ENCODE results near the gene MEG3. TPM values are rescaled to one million over a fixed set of nuclear protein-coding genes. Genes with fewer than 3 reads are reported as not detected.

MEG3 gene
- total RNA-seq, 4 donors from 2014 or later, result 38.8 to 77.4 (median 52.7) TPM

DNA sequence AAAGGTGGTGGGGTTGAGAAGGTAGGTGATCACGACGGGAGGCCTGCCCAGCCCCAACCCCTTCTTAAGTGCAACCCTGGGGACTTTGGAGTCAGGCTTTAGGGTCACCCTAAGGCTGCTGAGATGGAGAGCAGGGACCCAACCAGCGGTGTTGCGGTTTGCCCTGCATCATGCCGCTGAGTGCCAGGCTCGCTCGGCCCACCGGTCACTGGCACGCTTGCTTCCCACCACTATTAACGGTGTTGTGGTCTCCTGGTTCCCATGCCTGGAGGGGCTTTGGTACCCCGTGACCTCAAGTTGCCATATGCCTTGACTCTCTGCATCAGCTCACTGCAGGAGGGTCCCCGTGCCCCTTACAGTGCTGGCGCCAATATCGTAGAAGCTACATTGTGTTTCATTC, 18.4 kb upstream of the MEG3 start:
- TF ChIP-seq, protein P1, sequence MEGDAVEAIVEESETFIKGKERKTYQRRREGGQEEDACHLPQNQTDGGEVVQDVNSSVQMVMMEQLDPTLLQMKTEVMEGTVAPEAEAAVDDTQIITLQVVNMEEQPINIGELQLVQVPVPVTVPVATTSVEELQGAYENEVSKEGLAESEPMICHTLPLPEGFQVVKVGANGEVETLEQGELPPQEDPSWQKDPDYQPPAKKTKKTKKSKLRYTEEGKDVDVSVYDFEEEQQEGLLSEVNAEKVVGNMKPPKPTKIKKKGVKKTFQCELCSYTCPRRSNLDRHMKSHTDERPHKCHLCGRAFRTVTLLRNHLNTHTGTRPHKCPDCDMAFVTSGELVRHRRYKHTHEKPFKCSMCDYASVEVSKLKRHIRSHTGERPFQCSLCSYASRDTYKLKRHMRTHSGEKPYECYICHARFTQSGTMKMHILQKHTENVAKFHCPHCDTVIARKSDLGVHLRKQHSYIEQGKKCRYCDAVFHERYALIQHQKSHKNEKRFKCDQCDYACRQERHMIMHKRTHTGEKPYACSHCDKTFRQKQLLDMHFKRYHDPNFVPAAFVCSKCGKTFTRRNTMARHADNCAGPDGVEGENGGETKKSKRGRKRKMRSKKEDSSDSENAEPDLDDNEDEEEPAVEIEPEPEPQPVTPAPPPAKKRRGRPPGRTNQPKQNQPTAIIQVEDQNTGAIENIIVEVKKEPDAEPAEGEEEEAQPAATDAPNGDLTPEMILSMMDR (IDR thresholded peaks at IDR 0.05; ENCODE audit: low read depth), result no peak

DNA sequence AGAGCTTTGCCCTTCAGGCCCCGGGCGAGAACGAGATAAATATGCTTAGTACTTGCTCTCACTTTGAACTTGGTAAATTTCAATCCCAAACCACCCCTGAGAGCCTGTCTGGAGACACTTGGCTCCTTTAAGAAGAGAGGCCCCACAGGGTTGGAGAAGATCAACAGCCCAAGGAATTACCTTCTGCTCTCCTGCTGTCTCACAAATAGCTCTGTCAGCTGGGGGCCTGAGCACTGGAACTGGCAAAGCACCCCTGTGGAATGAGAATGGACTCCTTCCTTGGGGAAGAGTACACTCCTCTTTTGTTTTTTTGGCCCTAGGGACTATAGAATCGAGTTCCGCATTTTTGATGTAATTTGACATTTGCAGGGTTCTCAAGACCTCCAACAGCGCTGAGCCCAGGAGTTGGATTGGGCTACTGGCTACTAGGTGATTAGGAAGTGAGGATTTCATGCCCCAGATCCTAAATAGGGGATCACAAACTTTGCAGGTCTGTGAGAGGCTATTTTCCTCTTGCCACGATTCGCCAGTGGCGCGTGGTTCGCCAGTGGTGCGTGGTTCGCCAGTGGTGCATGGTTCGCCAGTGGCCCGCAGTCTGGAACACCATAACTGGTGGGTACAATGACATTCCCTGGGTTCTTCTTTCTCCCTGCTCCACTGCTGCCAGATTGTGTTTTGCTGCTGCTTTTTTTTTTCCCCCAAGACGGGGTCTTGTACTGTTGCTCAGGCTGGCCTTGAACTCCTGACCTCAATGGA, 17.8 kb upstream of the MEG3 start:
- TF ChIP-seq, protein P1 (IDR thresholded peaks at IDR 0.05; ENCODE audit: low read depth), result no peak

DNA sequence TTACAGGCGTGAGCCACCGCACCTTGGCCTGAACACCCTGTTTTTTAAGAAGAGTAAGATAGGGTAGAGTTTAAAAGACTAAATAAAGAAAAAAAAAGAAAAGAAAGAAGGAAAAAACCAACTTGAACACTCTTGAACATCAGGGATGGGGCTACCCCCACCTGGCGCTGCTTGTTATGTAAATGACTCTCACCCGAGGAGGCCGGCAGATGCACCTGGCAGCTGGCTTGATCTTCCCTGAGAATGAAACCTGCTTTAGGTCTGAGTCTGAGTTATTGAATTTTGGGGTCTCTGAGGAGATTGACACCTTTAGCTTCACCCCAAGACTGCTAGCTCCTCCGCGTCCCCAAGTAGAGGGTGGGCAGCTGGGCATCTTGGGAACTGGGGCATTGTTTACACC, 15.5 kb upstream of the MEG3 start:
- TF ChIP-seq, protein P1 (IDR thresholded peaks at IDR 0.05; ENCODE audit: low read depth), result no peak

DNA sequence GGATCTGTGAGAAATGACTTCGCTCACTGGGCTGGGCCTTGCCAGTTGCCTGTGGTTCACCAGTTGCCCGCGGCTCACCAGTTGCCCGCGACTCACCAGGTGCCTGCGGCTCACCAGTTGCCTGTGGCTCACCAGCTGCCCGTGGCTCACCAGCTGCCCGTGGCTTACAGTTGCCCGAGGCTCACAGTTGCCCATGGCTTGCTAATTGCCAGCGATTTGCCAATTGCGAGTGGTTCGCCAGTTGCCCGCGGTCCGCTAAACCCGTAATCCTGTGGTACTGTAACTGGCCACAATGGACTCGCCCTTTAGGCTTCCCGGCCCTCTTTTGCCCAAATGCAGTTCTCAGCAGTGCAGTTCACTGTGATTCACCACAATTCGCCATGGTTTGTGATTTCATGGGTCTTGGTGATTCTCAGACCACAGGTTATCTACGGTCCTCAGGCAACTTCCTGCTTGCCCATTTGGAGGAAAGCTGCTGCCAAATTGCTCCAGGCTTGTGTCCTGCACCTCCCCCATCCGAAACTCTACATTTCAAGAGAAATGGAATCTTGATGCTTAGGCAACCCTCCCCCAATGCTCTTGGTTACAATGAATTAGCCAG, 15.0 kb upstream of the MEG3 start:
- TF ChIP-seq, protein P1 (IDR thresholded peaks at IDR 0.05; ENCODE audit: low read depth), result no peak

DNA sequence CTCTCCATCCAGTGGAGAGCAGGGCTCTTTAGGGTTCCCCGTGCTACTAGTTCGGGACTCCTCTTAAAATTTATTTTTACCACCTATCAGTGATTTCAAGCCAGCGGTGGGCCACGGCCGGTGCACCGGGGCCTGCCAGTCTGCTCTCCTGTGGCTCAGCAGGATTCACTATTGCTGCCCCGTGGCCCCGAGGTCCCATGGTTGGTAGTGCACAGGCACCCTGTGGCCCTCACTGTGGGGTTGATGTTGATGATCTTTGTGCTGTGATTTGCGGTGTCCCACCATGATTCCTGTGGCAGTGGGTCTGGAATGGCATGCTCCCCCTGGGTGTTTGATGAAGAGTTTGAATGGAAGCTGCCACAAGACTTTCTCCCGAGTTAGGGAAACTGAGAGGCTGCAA, 12.6 kb upstream of the MEG3 start:
- TF ChIP-seq, protein P1 (IDR thresholded peaks at IDR 0.05; ENCODE audit: low read depth), result no peak

DNA sequence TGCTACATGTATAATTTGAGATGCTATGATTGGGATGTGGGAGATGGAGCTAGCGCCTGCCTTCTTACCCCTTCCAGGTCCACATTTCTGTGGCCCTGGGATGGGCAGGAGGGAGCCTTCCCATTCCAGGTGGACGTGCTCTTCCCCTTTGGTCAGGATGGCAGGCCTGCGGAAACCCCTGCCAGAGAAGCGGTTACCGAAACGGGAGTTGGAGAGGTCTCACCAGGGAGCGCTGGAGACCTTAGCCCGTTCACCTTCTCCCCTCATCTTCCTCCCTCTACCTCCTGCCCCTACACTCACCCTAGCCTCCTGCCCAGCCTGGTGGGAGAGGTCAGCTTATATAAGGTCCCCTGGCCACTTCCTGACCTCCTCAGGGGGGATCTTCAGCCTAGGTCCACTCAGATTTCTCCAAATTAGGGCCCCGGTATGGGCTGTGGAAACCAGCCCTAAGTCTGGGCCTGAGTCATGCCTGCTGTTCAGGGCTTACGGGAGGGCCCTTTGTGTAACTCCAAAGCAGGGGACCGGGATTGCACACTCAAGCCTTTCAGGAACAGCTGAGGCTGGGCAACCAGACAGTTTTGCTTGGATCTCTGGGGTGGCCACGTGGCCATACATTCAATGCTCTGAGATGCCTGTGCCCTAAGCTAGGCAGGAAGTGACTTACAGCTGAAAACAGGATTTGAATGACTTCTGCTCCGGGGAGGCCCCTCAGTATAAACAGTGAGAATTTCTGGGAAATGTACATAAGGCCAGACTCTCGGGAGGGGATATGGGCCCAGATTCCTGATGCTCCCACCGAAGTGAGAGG, 10.2 kb upstream of the MEG3 start:
- TF ChIP-seq, protein P1 (IDR thresholded peaks at IDR 0.05; ENCODE audit: low read depth), result no peak

All from subcutaneous adipose tissue (tissue), 4 donors.